RPMI8226 (cell line): ENCODE data around the gene VAT1.

Source experiments
- DNase-seq: peaks from one replicate; pipeline ENCODE4 v3.0.0-alpha.2; 2015

The VAT1 gene

DNA sequence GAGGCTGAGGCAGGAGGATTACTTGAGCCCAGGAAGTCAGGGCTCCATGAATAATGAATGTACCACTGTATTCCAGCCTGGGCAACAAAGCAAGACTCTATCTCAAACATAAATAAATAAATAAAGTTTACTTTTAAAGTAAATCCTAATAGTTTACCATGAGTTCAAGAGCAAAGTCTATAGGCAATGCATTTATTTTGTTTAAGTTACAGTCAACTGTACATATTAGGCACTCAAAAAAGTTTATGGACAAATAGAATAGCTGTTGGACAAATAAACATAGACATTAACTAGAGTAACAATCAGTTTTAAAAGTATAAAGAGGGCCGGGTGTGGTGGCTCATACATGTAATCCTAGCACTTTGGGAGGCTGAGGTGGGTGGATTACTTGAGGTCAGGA, 54.3 kb downstream of the VAT1 start:
- no peak for DNase-seq
